Thoracic aorta (tissue), 2 donors: ENCODE data around the gene TCF15. TPM values are rescaled to one million over a fixed set of nuclear protein-coding genes. Genes with fewer than 3 reads are reported as not detected.
A peak's percentile ranks its signal among the peaks of the same experiment; 100 is the strongest.
"Not testable (repeated sequence)": the region's sequence is repeated elsewhere in the genome, so short reads cannot be mapped to it uniquely, and the experiment has no call there.

Source experiments
- ATAC-seq: fragments of 150-250 bp; one replicate; pipeline ENCODE4 v1.8.0; 2017; ENCODE audit warnings: low read depth; ENCODE audit not compliant: insufficient number of reproducible peaks, low FRiP score
- DNase-seq: peaks from one replicate; pipeline ENCODE4 v3.0.0-alpha.2; 2020; ENCODE audit warnings: low spot score
- H3K27ac ChIP-seq, 2 donors: fragments of 200-600 bp; sonication (generic); 1 replicate in 1 of 2; 2 replicates in 1 of 2; pipeline ENCODE4 v1.5.1; 2016; ENCODE audit warnings: mild to moderate bottlenecking in 2 of 2, moderate library complexity in 2 of 2
- H3K27me3 ChIP-seq: fragments of 200-600 bp; sonication (generic); replicated peaks from 2 replicates; pipeline ENCODE4 v1.6.0; 2016; ENCODE audit warnings: mild to moderate bottlenecking; ENCODE audit not compliant: insufficient read depth
- H3K36me3 ChIP-seq: fragments of 200-600 bp; sonication (generic); one replicate; pipeline ENCODE4 v1.5.1; 2016
- H3K4me1 ChIP-seq, 2 donors: fragments of 200-600 bp; sonication (generic); 1 replicate in 1 of 2; 2 replicates in 1 of 2; pipeline versions ENCODE4 v1.5.1 to v1.6.0; 2016; ENCODE audit warnings: low read depth in 2 of 2, mild to moderate bottlenecking in 1 of 2; ENCODE audit not compliant: control insufficient read depth in 1 of 2
- H3K4me3 ChIP-seq: fragments of 200-600 bp; sonication (generic); 2 replicates; pipeline ENCODE4 v1.5.1; 2016; ENCODE audit warnings: mild to moderate bottlenecking
- H3K9me3 ChIP-seq: fragments of 200-600 bp; sonication (generic); 2 replicates; pipeline ENCODE4 v1.5.1; 2016
- total RNA-seq, 2 donors: library from RNA; depleted of rRNA; stranded (reverse); fragments of >200 nt; gene quantifications; one replicate each; pipeline versions ENCODE4 v1.1.0 to v1.2.3, GENCODE V29; 2016
- TF ChIP-seq, protein P1 (sequence below): fragments of 200-600 bp; sonication (generic); IDR thresholded peaks from one replicate; pipeline ENCODE4 v1.5.1; 2019; ENCODE audit warnings: antibody characterized with exemption

The TCF15 gene
- total RNA-seq, 2 donors from 2014 or later, result not detected

DNA sequence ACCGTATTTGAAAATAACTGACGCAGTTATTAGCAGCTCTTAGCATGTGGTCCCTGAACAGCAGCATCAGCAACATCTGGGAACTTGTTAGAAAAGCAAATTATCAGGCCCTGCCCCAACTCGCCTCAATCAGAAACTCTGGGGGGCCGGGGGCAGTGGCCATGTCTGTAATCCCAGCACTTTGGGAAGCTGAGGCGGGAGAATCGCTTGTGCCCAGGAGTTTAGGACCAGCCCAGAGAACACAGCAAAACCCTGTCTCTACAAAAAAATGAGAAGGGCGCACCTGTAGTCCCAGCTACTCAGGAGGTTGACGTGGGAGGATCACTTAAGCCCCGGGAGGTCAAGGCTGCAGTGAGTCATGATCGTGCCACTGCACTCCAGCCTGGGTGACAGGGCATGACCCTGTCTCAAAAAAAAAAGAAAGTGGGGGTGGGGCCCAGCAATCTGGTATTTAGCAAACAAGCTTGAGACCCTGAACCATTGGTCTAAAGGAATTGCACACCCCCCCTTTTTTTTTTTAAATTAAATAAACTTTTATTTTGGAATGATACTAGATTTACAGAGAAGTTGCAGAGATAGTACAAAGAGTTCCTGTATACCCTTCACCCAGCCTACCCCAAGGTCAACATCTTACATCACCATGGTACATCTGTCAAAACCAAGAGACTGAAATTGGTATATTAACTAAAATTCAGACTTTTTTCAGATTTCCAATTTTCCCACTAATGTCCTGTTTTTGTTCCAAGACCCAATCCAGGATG is 36.2 kb upstream of the TCF15 start:
- DNase-seq, result no peak
- peaks cover 24% of the 10 kb centered on the region for H3K36me3 ChIP-seq
- TF ChIP-seq, protein P1, sequence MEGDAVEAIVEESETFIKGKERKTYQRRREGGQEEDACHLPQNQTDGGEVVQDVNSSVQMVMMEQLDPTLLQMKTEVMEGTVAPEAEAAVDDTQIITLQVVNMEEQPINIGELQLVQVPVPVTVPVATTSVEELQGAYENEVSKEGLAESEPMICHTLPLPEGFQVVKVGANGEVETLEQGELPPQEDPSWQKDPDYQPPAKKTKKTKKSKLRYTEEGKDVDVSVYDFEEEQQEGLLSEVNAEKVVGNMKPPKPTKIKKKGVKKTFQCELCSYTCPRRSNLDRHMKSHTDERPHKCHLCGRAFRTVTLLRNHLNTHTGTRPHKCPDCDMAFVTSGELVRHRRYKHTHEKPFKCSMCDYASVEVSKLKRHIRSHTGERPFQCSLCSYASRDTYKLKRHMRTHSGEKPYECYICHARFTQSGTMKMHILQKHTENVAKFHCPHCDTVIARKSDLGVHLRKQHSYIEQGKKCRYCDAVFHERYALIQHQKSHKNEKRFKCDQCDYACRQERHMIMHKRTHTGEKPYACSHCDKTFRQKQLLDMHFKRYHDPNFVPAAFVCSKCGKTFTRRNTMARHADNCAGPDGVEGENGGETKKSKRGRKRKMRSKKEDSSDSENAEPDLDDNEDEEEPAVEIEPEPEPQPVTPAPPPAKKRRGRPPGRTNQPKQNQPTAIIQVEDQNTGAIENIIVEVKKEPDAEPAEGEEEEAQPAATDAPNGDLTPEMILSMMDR, result no peak
- H3K9me3 ChIP-seq, result no peaks in the 10 kb centered on the region
- no peak for ATAC-seq
- peaks cover 0 to 5% of the 10 kb centered on the region in 2 donors for H3K4me1 ChIP-seq
- H3K4me3 ChIP-seq, result no peak overlapping the region
- H3K27me3 ChIP-seq, result no peaks in the 10 kb centered on the region
- no peak overlapping the region for H3K27ac ChIP-seq

GRCh38 chr20:645318-646106 is 35.4 kb upstream of the TCF15 start:
- DNase-seq, result no peak
- no peak for ATAC-seq
- H3K27me3 ChIP-seq, result no peaks in the 10 kb centered on the region
- no peak overlapping the region for H3K27ac ChIP-seq
- TF ChIP-seq, protein P1, result peak; percentile 79
- no peak overlapping the region for H3K4me3 ChIP-seq
- peaks cover 24% of the 10 kb centered on the region for H3K36me3 ChIP-seq
- H3K4me1 ChIP-seq, result peaks cover 0 to 4% of the 10 kb centered on the region in 2 donors
- H3K9me3 ChIP-seq, result no peaks in the 10 kb centered on the region

- Histone ChIP-seq H3K27ac (no peak overlapping the region), H3K27me3 (no peaks in the 10 kb centered on the region), H3K4me3 (no peak overlapping the region), H3K36me3 (peaks cover 18% of the 10 kb centered on the region), H3K4me1 (peaks cover 0 to 4% of the 10 kb centered on the region in 2 donors), H3K9me3 (no peaks in the 10 kb centered on the region)
- TF ChIP-seq, protein P1, result no peak
- DNase-seq, result no peak
- no peak for ATAC-seq
These were observed 34.7 kb upstream of the TCF15 start for GRCh38 chr20:644692-645317.

DNA sequence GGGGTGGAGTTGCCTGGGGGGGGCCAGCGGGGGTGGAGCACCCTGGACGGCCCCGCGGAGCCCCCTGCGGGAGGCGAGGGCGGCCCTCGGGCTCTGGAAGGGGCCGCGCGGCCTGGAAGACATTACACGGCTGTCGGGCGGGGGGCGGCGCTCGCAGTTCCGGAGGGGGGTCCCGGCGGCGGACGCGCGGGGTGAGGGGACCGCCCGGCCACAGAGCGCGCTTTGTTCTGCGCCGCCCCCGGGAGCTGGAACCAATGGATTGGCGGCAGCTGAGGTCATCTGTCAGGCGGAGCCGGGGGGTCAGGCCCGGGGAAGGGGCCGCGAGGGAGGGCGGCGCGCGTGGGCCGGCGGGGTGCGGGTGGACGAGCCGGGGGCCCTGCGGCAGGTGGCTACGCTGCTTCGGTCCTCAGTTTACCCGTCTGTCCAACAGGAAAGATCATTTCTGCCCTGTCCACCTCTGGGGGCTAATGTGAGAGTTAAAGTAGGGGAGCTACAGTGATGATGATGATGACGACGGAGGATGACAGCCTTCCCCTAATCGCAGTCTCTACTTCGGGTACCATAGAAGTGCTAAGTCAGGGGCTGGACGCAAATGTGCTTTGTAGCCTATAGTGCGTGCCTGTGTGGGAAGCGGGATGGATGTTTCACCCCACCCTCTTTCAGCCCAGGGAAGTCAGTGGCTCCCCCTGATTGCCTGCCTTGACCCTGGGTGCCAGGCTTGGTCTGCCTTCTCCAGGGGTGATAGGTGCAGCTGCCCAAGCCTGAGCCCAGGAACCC is 32.5 kb upstream of the TCF15 start:
- H3K27me3 ChIP-seq, result no peaks in the 10 kb centered on the region
- H3K27ac ChIP-seq, result no peak overlapping the region
- TF ChIP-seq, protein P1, result no peak
- peaks cover 0 to 4% of the 10 kb centered on the region in 2 donors for H3K4me1 ChIP-seq
- ATAC-seq, result no peak
- no peaks in the 10 kb centered on the region for H3K9me3 ChIP-seq
- no peak for DNase-seq
- peaks cover 1% of the 10 kb centered on the region for H3K36me3 ChIP-seq
- peak overlapping the region; percentile 63 for H3K4me3 ChIP-seq

DNA sequence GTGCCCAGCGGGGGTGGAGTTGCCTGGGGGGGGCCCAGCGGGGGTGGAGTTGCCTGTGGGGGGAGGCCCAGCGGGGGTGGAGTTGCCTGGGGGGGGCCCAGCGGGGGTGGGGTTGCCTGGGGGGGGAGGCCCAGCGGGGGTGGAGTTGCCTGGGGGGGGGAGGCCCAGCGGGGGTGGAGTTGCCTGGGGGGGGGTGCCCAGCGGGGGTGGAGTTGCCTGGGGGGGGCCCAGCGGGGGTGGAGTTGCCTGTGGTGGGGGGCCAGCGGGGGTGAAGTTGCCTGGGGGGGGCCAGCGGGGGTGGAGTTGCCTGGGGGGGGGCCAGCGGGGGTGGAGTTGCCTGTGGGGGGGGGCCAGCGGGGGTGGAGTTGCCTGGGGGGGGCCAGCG is 31.9 kb upstream of the TCF15 start:
- DNase-seq, H3K36me3 ChIP-seq, H3K27me3 ChIP-seq, H3K9me3 ChIP-seq, H3K27ac ChIP-seq, ATAC-seq, H3K4me1 ChIP-seq: not testable (repeated sequence)
- peak overlapping the region; percentile 63 for H3K4me3 ChIP-seq
